Muscle of leg (tissue), 11 donors: ENCODE data around the gene SBF2. TPM values are rescaled to one million over a fixed set of nuclear protein-coding genes. Genes with fewer than 3 reads are reported as not detected.

Source experiments
- DNase-seq: peaks from one replicate; pipeline ENCODE4 v3.0.0; 2013
- H3K27ac ChIP-seq: one replicate; pipeline ENCODE4 v1.5.1; 2013; ENCODE audit warnings: mild to moderate bottlenecking, low read length, control low read depth
- H3K27me3 ChIP-seq: one replicate; pipeline ENCODE4 v1.6.1; 2013; ENCODE audit warnings: low read length; ENCODE audit not compliant: control insufficient read depth, insufficient read depth
- H3K36me3 ChIP-seq: one replicate; pipeline ENCODE4 v1.6.1; 2013; ENCODE audit warnings: low read length; ENCODE audit not compliant: control insufficient read depth, insufficient read depth
- H3K4me1 ChIP-seq: one replicate; pipeline ENCODE4 v1.6.1; 2013; ENCODE audit warnings: low read length; ENCODE audit not compliant: control insufficient read depth, insufficient read depth
- H3K4me3 ChIP-seq: one replicate; pipeline ENCODE4 v1.5.1; 2013; ENCODE audit warnings: low read length, control low read depth
- H3K9me3 ChIP-seq: replicated peaks from 2 replicates; pipeline ENCODE4 v1.6.1; 2013; ENCODE audit warnings: low read depth, low read length; ENCODE audit not compliant: control insufficient read depth
- WGBS: methylation state at CpG from one replicate; pipeline ENCODE4 v1.1.5; 2013; ENCODE audit warnings: missing lambda C conversion rate; ENCODE audit not compliant: insufficient coverage; 5-methylcytosine and 5-hydroxymethylcytosine counted together
- polyA plus RNA-seq, 8 donors: library from polyadenylated mRNA; unstranded; fragments of 120-200 nt; gene quantifications; one replicate each; pipeline versions ENCODE4 v1.2.1 to v1.2.3, GENCODE V29; 2013; ENCODE audit warnings: inconsistent platforms in 1 of 8, low replicate concordance in 1 of 8; ENCODE audit not compliant: insufficient read length in 8 of 8, insufficient read depth in 1 of 8
- total RNA-seq: library from RNA; stranded (reverse); fragments of 120-200 nt; gene quantifications from one replicate; pipeline ENCODE4 v1.2.4, GENCODE V29; 2013

Gene SBF2
- total and polyA plus RNA-seq, 9 donors = 18.3 to 29.5 (median 21.5) TPM

DNA sequence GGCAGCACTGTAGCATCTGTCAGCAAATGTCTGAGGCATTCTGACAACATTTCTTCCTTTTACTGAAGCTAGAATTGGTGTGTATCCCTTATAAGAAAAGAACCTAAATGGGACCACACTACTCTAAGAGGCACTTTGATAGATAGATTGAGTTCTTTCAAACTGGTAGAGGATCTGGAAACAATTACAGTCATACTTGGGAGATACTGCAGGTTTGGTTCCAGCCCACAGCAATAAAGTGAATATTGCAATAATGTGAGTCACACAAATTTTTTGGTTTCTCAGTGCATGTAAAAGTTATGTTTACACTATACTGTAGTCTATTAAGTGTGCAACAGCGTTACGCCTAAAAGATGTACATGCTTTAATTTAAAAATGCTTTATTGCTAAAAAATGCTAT is 96.9 kb downstream of the SBF2 start:
- Histone ChIP-seq H3K4me3 (no peak overlapping the region), H3K9me3 (no peaks in the 10 kb centered on the region), H3K36me3 (no peaks in the 10 kb centered on the region), H3K27me3 (no peaks in the 10 kb centered on the region), H3K27ac (no peak overlapping the region), H3K4me1 (no peaks in the 10 kb centered on the region)
- no CpG with 5 or more reads among the region's 2 CpGs for WGBS
- DNase-seq = no peak

DNA sequence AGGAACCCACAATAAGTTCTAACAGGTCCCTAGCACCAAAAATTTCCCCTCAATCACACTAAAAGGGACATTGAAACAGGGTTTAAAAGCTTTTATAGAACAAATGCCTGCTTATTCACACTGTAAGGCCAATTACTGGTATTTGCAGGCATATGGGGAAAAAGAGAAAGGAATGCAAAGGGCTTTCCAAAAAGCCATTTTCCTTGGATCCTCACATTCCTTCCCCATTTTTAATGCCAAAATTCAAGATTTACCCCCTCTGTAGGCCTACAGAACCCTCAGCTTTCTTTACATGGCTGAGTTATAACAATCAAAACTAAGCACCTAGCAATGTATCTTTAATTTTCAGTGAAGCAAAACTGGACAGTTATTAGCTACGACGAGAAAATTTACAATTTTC is 102.0 kb downstream of the SBF2 start:
- H3K9me3 ChIP-seq = no peaks in the 10 kb centered on the region
- H3K4me1 ChIP-seq = no peaks in the 10 kb centered on the region
- DNase-seq = peak; percentile 25
- no peak overlapping the region for H3K27ac ChIP-seq
- H3K4me3 ChIP-seq = no peak overlapping the region
- WGBS = no CpG with 5 or more reads among the region's 2 CpGs
- H3K36me3 ChIP-seq = no peaks in the 10 kb centered on the region
- no peaks in the 10 kb centered on the region for H3K27me3 ChIP-seq

GRCh38 chr11:10181811-10182210 is 112.2 kb downstream of the SBF2 start:
- no peaks in the 10 kb centered on the region for H3K27me3 ChIP-seq
- no peaks in the 10 kb centered on the region for H3K36me3 ChIP-seq
- H3K4me3 ChIP-seq = no peak overlapping the region
- H3K27ac ChIP-seq = no peak overlapping the region
- peak; percentile 33 for DNase-seq
- H3K4me1 ChIP-seq = no peaks in the 10 kb centered on the region
- H3K9me3 ChIP-seq = no peaks in the 10 kb centered on the region
- no CpG with 5 or more reads among the region's 3 CpGs for WGBS

- no peak for DNase-seq
- H3K4me3 ChIP-seq = no peak overlapping the region
- H3K9me3 ChIP-seq = no peaks in the 10 kb centered on the region
- H3K27me3 ChIP-seq = no peaks in the 10 kb centered on the region
- no peaks in the 10 kb centered on the region for H3K4me1 ChIP-seq
- no peak overlapping the region for H3K27ac ChIP-seq
- no peaks in the 10 kb centered on the region for H3K36me3 ChIP-seq
Observed at GRCh38 chr11:10164621-10165020, 129.4 kb downstream of the SBF2 start.

DNA sequence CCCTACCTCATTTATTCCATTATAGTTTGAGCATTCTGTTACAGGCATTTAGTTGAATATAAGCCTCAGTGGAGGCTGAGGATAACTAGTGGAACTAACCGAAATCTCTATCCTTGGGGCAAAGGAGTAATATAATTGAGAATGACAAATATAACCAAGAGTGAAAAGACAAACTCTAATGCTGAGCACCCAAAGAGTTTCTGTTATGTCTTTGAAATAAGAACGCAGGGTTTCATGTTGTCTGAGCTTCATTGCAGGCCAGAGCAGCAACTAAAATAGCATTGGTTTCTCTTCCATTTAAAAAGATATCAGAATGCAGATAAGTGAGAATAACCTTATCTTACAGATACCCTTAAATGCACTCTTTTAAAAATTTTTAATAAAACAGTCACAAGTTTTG is 131.8 kb downstream of the SBF2 start:
- Histone ChIP-seq H3K4me3 (no peak overlapping the region), H3K4me1 (no peaks in the 10 kb centered on the region), H3K27me3 (no peaks in the 10 kb centered on the region), H3K36me3 (no peaks in the 10 kb centered on the region), H3K27ac (no peak overlapping the region), H3K9me3 (peaks cover 2% of the 10 kb centered on the region)
- no peak for DNase-seq
- WGBS = no CpG with 5 or more reads among the region's 2 CpGs

DNA sequence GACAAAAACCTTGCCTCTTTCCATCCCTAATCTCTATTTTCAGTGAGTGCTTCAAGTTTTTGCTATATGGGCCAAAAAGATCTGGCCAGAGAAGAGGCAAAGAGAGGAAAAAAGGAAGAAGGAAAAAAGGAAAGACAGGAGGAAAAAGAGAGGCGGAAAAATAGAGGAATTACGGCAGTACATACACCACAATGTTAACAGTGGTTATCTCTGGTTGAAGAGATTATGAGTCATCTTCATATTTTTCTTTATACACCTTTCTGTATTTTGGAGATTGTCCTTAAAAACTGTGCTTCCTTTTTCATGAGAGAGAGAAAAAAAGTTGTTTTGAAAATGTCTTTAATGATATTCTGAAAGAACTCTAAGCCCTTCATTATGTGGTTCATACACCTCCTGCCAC is 133.7 kb downstream of the SBF2 start:
- no peaks in the 10 kb centered on the region for H3K27me3 ChIP-seq
- H3K36me3 ChIP-seq = no peaks in the 10 kb centered on the region
- no peak for DNase-seq
- H3K4me1 ChIP-seq = no peaks in the 10 kb centered on the region
- peaks cover 7% of the 10 kb centered on the region for H3K9me3 ChIP-seq
- H3K4me3 ChIP-seq = no peak overlapping the region
- H3K27ac ChIP-seq = no peak overlapping the region
- WGBS = no CpG with 5 or more reads among the region's 2 CpGs

DNA sequence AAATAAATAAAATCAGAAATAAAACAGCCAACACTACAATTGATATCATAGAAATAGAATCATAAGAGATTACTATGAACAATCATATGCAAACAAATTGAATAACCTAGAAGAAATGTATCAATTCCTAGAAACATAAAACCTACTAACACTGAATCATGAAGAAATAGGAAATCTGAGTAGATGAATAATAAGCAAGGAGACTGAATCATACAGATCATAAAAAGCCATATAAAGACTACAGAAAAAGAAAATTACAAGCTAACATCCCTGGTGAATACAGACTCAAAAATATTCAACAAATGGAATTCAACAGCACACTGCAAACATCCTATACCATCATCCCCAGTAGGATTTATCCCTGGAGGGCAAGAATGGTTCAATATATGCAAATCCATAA is 135.6 kb downstream of the SBF2 start:
- Histone ChIP-seq H3K36me3 (no peaks in the 10 kb centered on the region), H3K4me1 (no peaks in the 10 kb centered on the region), H3K27me3 (no peaks in the 10 kb centered on the region), H3K9me3 (peaks cover 7% of the 10 kb centered on the region), H3K27ac (no peak overlapping the region), H3K4me3 (no peak overlapping the region)
- DNase-seq = no peak

GRCh38 chr11:10155793-10156490 is 138.1 kb downstream of the SBF2 start:
- H3K27ac ChIP-seq = no peak overlapping the region
- H3K4me1 ChIP-seq = no peaks in the 10 kb centered on the region
- WGBS = 94% methylated on average over 16 of the region's 17 CpGs
- no peak for DNase-seq
- no peak overlapping the region for H3K4me3 ChIP-seq
- peaks cover 7% of the 10 kb centered on the region for H3K9me3 ChIP-seq
- no peaks in the 10 kb centered on the region for H3K36me3 ChIP-seq
- H3K27me3 ChIP-seq = no peaks in the 10 kb centered on the region

- H3K9me3 ChIP-seq = peaks cover 6% of the 10 kb centered on the region
- no peak for DNase-seq
- no peak overlapping the region for H3K4me3 ChIP-seq
- H3K4me1 ChIP-seq = no peaks in the 10 kb centered on the region
- WGBS = no CpG with 5 or more reads among the region's 2 CpGs
- H3K27me3 ChIP-seq = no peaks in the 10 kb centered on the region
- no peaks in the 10 kb centered on the region for H3K36me3 ChIP-seq
- no peak overlapping the region for H3K27ac ChIP-seq
Observed at GRCh38 chr11:10150800-10151199, 143.2 kb downstream of the SBF2 start.

GRCh38 chr11:10149553-10149952 is 144.5 kb downstream of the SBF2 start:
- Histone ChIP-seq H3K4me3 (no peak overlapping the region), H3K27me3 (no peaks in the 10 kb centered on the region), H3K9me3 (peaks cover 5% of the 10 kb centered on the region), H3K4me1 (no peaks in the 10 kb centered on the region), H3K27ac (no peak overlapping the region), H3K36me3 (no peaks in the 10 kb centered on the region)
- DNase-seq = no peak

DNA sequence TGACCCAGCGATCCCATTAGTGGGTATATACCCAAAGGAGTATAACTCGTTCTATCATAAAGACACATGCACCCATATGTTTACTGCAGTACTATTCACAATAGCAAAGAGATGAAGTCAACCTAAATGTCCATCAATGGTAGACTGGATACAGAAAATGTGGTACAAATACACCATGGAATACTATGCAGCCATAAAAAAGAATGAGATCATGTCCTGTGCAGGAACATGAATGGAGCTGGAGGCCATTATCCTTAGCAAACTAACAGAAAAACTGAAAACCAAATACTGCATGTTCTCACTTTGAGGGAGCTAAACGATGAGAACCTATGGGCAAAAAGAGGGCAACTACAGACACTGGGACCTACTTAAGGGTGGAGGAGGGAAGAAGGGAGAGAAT is 146.8 kb downstream of the SBF2 start:
- Histone ChIP-seq H3K27ac (no peak overlapping the region), H3K27me3 (no peaks in the 10 kb centered on the region), H3K9me3 (peaks cover 5% of the 10 kb centered on the region), H3K4me3 (no peak overlapping the region), H3K36me3 (no peaks in the 10 kb centered on the region), H3K4me1 (no peaks in the 10 kb centered on the region)
- no CpG with 5 or more reads among the region's 3 CpGs for WGBS
- DNase-seq = no peak
